T-helper 22 cell (primary cell): ENCODE data around the gene APBA1.

ENCODE experiments used
- DNase-seq: peaks from one replicate; pipeline ENCODE4 v3.0.0-alpha.2; 2020; ENCODE audit warnings: low read depth

The APBA1 gene

GRCh38 chr9:69472101-69472620 lies 200.0 kb downstream of the APBA1 start:
- DNase-seq: no peak

DNA sequence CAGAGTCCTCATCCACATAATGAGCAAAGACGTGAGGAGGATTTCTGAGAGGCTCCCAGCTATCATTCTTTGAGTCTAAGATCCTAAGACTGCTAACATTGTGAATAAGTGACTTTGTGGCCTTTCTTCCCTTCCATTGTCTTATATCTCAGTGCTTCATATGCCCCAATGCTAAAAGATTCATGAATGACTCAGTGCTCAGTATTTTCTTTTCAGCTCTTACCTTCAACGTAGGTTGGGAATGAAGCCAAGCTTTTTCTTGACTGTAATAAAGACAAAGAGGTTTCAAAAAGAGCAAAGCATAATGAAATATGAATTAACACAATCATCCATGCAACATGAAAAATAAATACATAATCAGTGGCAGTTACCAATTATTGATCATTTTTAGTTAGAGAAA lies 200.7 kb downstream of the APBA1 start:
- DNase-seq: no peak

DNA sequence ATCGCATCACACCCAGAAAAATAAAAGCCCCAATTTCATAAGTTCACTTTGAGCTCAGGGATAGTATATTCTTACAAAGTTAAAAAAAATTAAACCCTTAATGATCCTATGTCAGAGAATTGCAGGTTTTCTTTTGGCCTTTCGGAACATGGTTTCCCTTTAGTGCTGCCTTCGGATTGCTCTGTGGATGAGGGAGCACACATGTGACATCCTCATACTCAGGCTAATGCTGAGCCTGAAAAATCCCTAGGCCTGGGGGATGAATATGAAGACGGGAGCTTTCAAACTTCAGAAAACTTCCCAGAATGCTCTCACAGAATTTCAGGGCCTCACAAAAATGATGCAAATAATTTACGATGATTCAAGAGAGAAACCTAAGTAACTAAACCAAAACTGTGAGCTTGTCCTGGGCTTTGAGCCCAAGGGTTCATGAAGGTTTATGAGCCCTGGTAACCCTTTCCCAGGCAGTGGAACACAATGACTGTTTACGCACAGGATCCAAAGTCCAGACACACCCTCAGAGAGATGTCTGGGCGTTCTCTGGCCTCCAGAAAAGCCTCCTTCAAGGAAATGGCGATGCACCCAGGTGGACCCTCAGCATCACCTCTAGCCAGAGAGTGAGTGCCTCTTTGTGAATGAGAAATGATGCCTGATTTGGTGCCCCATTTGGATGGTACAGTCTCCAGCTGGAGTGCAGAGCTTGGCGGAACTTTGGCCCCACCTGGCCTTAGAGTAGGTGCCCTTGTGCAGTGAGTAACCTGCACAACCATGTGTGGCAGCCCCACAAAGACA lies 201.8 kb downstream of the APBA1 start:
- DNase-seq: no peak

DNA sequence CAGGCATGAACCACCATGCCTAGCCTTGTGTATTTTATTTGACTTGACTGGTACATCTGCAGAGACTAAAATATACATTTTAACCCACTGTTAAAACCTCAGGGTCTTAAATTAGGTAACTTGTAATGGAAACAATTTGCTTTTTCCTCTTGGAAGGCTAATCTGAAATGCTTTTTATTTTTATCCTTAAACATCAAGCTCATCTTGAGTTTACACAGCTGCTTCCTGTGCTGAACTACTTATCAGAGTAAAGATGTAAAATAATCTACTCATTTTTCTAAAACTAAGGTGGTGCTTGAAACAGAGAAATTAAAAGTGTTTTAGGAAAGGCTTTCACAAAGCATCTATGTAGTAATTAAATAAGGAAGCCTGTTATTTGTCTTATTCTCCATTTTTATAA lies 203.0 kb downstream of the APBA1 start:
- no peak for DNase-seq

DNA sequence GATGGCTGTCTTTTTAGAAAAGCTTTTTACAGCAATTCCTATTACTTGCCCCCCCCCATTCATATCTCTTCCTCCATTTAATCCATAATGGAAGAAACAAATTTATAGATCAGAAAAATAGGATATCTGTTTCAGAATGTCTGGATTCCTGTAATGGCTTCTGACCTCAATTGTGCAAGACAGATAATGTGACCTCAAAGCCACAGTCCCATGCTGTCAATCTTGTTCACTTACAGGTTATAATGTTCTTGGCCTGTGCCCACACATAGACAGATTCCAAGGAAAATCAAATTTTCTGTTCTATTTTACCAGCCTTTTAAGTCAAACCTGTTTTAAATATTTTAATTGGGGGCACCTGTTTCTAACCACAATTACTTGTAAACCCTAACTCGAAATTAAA lies 203.8 kb downstream of the APBA1 start:
- DNase-seq: no peak

GRCh38 chr9:69466151-69466550 lies 206.0 kb downstream of the APBA1 start:
- no peak for DNase-seq

DNA sequence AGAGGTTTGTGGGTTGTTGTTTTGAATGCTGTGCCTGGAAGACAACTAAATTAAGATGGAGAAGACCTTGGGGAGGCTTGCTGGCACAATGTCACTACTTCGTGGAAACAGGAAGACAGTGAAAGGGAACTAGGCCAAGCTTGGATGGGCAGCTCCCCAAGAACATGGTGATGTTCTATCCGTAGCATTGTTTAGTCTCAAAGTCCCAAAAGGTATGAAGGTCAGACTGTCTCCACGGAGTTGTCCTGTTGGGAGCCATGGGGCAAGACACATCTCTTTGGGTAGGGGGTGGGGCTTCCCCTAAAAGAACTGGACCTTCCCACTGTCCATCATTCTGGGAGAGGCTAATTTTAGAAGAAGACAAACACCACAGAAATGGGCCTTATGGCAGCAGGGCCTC lies 206.7 kb downstream of the APBA1 start:
- no peak for DNase-seq

- DNase-seq: no peak
These were observed 208.6 kb downstream of the APBA1 start for GRCh38 chr9:69463497-69464068.

GRCh38 chr9:69462394-69462793 lies 209.8 kb downstream of the APBA1 start:
- DNase-seq: no peak

- no peak for DNase-seq
These were observed 210.9 kb downstream of the APBA1 start for GRCh38 chr9:69461103-69461887.

GRCh38 chr9:69460012-69460411 lies 212.2 kb downstream of the APBA1 start:
- no peak for DNase-seq

GRCh38 chr9:69458176-69458575 lies 214.0 kb downstream of the APBA1 start:
- no peak for DNase-seq

- DNase-seq: no peak
These were observed 216.0 kb downstream of the APBA1 start for GRCh38 chr9:69456201-69456600.

GRCh38 chr9:69455311-69455710 lies 216.9 kb downstream of the APBA1 start:
- no peak for DNase-seq

DNA sequence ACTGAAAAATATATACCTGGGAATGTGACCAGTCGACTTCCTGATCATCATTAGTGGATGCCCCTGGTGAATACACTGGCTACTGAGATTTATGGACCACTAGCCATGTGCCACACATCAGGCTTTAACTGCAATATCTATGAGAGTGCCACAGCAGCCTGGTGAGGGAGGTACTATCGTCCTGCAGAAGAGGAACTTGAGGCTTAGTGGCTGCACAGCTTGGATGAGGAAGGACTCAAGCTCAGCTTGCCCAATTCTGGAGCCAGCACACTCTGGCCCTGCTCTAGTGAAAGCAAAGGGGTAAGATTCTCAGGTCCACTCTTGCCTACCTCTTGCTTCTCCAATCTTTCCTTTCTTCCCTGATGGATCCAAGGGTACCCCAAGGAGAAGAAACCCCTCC lies 217.8 kb downstream of the APBA1 start:
- no peak for DNase-seq

DNA sequence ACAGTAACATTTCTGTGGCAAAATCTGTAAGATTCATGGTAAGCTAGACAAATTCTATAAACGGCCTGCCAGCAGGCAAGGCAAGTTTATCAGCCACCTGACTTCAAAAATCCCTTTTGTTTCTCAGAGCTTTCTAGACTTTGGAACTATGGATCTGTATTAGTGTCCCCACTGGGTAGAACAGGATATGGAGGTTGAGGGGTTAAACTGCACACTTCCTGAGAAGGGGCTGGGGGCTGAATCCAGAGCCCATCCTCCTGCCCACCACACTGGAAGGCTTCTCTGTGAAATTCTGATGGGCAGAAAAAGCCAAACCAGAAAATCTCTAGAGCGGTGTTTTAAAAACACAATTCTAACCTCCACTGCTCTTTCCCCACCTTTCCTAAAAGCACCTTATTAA lies 218.4 kb downstream of the APBA1 start:
- no peak for DNase-seq

- DNase-seq: no peak
These were observed 219.9 kb downstream of the APBA1 start for GRCh38 chr9:69452110-69452782.

GRCh38 chr9:69446496-69446895 lies 225.7 kb downstream of the APBA1 start:
- DNase-seq: no peak

GRCh38 chr9:69445251-69445650 lies 226.9 kb downstream of the APBA1 start:
- no peak for DNase-seq

DNA sequence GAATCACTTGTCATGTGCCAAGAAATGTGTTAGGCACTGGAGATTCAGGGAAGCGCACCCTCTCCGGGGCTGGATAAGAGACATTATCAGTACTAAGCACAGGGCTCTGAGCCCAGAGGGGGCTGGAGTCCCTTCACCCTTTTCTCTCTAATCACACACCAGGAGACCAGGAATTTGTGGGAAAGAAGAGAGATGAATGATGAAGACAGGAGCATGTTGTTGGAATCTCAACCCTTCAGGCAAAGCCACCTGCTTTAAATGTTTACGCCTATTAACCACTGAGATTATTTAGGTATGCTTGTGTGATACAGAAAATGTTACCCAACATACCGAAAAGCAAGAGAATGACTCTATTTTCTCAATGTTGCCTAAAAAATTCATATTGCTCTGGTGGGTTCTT lies 227.4 kb downstream of the APBA1 start:
- no peak for DNase-seq

DNA sequence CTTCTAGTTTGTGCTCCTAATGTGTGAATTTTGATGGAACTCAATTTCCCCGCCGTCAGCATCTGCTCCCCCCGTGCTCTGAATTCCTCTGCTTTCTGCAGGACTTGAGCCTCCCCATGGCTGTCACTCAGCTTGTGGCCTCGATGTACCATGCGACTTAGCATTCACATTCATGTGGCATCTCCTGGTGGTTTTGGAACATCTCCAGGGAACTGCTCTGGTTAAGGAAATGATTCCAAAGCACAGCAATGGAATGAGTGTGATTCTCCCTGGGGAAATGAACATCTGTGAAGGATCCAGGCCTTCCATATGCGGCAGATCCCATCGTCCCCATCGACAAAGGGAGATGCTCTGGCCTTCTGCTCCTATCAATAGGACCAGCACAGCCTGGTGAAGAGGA lies 228.2 kb downstream of the APBA1 start:
- no peak for DNase-seq

GRCh38 chr9:69443178-69443577 lies 229.0 kb downstream of the APBA1 start:
- DNase-seq: no peak
